ENCODE measurements around the gene DYRK3.
A peak's percentile ranks its signal among the peaks of the same experiment; 100 is the strongest.

Gene DYRK3

DNA sequence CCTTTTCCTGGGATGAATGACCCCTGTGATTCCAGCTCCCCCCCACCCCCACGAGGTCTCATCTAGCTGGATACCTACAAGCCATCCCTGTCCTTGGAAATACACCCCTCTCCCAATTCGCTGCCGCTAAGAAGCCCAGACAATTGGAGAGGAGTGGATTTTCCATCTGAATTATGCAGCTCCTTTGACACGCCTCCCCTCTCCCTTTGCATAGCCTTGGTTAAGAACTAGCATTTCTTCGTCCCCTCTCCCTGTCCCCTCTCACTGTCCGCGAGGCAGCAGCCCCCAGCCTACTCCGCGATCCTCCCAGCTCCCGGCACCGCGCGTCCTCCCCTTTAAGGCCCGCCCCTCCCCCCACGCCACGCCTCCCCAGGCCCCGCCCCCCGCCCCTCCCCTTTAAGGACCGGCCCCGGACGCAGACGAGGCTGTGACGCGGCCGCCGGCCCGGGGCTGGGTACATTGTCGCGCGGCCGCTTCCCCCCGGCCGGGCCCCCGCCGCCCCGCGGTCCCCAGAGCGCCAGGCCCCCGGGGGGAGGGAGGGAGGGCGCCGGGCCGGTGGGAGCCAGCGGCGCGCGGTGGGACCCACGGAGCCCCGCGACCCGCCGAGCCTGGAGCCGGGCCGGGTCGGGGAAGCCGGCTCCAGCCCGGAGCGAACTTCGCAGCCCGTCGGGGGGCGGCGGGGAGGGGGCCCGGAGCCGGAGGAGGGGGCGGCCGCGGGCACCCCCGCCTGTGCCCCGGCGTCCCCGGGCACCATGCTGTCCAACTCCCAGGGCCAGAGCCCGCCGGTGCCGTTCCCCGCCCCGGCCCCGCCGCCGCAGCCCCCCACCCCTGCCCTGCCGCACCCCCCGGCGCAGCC is 49.4 kb downstream of the DYRK3 start, which contains the start of gene MAPKAPK2:
MAPKAPK2 (plus strand) TSS at position 428 of the 856 bp plus-strand sequence; CDS start at position 753, 325 bp downstream.
- peak; percentile 90 for DNase-seq

DNA sequence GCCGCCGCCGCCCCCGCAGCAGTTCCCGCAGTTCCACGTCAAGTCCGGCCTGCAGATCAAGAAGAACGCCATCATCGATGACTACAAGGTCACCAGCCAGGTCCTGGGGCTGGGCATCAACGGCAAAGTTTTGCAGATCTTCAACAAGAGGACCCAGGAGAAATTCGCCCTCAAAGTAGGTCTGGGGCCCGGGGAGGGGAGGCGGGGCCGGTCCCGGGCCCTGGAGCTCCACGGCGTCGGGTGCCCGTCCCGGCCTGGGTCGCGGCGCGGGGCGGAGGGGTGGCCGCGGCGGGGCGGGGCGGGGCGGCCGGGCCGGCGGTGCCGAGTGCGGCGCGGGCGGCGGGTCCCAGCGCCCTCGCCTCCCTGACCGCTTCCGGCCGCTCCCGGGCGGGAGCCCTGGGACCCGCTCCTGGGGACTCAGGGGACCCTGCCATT is 50.0 kb downstream of the DYRK3 start:
- DNase-seq, result peak; percentile 65

DNA sequence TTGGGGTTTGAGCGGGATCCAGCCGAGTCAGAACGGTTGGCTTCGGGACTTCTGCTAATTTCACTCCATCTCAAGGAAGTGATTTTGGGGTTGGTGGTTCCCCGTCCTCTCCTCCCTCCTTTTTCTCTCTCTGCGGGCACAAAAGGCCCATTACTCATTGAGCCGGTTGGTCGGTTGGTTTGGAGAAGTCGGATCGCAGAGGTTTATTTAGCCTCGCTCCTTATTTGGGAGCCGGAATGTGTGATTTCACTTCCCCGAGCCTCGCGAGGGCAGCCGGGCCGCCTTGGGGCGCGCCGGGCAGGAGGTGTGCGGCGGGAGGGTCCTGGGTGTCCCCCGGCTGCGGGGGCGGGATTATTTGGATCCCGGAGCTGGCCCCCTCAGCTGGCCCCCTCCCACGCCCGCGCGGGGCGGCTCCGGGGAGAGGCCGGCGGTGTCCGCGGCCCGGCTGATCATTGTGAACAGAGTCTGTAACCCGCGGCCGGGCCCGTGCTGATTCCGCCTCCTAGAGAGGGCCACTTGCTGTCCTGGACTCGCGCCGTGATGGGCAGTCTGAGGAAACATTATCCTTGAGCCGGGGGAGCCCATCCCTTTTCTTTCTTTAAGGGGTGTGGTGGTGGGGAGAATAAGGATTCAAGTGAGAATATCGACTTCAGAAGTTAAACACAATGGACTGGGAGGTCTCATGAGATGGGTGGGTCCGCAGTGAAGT is 50.6 kb downstream of the DYRK3 start:
- peak; percentile 73 for DNase-seq

DNA sequence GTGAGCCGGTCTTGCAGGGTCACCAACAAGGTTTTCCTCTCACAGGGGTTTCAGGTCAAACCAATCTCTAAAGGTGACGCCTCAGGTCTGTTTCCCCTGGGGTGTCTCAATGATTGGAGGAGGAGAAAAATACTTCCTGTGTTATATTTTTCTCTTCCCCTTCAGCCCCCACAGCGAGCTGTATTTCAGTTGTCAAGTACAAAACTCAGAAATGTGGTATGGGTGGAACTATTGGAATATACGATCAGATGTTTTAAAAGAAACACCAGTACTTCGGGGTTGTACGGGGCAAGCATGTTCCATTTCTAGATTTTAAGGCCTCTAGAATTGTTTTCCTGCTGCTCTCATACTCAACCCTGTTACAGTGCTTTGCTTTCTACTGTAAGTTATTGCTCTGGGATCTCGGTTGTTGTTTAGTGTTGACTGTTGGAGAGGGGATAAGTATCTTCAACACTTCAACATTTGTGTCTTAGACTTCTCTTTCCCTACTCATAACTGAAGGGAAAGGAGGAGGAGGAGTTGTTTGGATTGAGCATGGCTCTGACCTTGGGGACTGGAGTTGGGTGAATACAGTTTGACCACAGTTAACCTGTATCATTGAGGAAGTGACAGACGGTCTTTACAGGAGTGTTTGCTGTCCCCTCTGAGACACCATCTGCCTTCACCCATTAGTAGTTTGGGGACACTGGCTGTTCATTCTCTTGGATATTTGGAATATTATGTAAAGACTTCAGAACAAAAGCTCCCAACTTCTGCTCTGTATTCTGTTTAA is 51.3 kb downstream of the DYRK3 start:
- no peak for DNase-seq

DNA sequence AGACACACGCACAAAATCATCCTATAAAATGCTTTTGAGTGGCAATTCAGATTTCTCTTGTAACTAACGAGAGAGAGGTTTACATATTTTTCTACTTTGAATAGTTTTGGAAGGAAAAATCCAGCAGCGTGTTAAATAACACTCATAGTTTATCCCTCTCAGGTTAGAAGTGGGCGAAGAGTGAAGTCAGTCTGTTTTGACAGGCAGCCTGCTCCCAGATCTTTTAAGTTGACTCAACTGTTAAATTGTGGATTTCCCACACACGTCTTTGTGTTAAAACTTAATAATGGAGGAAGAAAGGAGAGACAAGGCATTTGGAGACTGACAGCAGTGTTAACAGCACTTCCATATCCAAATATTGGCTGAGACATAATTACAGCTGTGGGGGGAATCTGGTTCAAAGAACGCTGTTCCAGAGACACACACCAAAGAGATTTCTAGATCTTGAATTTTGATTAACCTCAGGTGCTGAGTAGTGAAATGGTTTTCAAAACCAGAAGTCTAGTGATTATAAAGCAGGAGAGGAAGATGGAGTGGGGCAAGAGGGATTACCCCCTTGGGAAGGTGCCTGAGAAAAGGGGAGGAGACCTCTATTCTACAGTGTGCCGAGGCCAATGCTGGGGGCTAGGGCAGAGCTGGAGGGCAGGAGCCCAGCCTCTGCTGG is 52.0 kb downstream of the DYRK3 start:
- no peak for DNase-seq

DNA sequence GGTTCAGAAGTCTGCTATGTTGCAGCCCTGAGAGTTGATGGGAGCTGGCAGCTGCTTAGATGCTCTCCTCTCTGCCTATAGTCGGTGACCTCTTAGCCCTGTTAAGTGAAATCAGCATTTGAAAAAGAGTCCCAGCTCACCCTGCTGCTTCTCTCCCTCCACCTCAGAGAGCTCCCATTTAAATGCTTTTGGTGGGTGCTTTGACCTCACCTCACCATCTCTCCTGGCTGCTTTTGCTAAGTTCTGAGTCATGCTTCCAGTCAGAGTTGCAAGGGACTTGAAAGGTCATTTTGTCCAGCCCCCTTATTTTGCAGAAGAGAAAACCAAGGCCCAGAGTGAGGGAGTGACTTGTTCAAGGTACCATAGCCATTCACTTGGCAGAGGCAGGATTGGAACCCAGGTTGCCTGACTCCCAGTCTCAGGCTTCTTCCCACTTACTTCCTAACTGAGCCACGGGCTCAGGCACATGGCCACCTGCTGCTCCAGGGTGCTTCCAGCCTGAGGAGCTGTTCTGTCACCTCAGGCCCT is 52.6 kb downstream of the DYRK3 start:
- no peak for DNase-seq

DNA sequence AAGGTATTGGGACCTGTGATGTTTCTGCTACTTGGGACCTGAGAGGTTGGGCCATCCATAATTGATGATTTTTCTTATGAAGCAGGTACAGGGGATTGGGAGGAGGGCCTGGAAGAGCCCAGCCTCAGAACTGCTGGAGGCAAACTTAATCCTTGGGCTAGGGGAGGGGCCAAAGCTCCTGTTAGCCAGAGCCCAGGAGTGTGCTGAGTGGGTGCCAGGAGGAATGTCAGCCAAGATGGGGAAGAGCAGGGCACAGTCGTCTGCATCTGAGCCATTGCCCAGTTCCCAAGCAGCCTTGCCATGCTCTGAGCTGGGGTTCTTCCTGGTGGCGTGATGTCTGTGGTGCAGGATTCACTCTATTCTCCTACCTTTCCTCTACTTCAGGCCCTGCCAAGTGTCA is 55.2 kb downstream of the DYRK3 start:
- DNase-seq, result no peak

DNA sequence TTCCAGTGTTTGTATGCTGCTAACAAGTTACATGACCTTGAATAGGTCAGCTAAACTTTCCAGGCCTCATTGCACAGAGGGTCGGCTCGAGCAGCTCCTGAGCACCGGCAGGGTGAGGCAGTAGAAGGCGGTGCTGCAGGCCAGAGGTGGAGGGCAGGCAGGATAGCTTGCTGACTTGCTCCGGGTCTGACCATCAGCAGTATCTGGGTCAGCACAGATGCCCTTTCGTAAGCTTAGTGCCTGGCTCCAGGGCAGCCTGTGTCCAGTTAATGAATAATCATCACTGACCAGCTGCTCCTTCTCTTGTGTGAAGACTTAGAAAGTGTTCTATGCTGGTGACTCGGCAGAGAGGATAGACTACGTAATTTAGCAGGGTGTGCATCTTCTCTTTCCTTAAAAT is 56.3 kb downstream of the DYRK3 start:
- no peak for DNase-seq

DNA sequence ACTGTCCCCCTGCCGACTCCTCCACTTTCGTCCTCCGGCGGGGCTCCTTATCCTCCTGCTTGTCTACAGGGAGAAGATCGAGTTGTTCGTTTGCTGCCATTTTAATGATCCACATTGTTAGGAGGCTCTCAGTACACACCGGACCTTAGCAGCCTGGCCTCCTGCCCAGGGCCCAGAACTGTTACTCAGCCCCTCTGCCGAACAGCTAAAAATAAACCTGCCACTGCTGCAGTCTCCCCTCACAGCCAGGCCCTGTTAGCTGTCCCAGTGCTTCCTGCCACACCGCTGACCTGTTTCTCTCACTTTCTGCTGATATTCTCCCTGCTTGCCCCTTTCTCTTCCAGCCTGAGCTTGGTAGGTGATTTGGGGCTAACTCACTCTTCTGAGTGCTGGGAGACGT is 57.7 kb downstream of the DYRK3 start:
- DNase-seq, result peak; percentile 76

DNA sequence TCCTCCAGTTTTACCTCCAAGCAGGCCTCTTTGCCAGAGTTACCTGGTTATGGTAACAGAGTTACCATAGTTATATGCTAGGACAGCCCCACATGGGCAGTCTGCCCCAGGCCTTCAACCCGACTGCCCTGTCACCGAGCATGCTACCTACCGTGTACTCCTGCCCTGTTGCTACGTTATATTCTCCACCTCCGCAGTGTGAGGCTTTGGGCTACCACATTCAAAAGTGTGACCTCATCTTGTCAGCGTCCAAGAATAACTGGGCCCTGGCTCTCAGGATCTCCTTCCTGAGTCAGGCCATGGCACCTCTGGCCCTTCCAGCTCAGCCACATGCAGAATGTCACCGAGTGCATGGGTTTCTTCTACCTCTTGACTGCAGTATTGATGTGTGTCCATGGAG is 58.3 kb downstream of the DYRK3 start:
- DNase-seq, result no peak

DNA sequence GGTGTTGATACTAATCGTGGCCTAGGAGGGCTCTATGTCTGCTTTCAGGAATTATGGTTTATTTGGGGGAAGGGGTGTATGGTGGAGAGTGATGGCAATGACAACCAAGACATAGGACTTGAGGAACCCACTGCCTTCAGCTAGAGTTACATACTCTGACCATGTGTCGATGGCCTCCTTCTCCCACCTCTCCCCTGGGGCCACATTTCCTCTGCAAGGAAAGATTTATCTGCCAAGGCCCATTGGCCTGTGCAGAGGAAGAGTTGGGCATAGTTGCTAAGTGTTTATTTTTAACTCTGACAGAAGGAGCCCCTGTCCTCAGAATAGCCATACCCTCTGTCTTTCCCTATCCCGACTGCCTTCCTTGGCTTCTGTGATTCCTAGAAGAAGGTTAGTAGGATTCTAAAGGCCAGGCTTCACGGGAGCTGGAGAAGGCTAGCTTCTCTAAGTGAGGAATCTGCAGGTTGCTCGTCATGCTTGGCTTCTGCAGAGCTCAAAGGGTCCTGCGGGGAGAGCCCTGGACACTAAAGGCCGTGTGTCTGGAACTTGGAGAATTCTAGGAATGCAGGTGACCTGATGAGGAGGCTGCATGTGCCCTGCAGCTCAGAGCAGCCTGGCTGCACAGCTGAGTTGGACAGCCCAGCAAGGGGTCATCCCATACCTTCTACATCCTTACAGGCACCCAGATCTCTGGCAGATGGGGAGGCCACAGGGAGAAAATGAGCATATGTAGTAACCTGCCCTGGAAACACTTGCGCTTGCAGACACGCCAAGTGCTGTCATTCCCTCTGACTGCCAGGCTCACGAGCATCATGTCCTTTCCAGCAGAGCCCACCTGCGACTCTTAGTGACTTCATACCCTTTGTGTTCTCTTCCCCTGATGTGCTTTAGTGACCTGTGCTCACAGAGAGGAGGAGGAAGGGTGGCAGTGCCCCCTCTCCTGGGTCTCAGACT is 59.1 kb downstream of the DYRK3 start:
- no peak for DNase-seq

DNA sequence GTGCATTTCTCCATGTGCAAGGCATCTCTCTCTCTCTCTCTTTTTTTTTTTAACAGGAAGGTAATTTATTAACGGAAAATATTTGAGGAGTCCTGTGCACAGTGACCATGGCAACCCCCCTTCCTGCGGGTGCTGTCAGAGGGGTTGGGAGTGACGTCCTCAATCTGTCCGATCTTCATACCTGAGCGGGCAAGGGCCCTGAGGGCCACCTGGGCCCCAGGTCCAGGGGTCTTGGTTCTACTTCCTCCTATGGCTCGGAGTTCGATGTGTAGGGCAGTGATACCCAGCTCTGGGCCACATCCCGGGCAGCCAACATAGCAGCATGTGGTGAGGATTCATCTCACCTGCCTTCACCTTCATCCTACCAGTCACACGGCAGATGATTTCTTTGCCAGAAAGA is 60.4 kb downstream of the DYRK3 start:
- DNase-seq, result no peak

DNA sequence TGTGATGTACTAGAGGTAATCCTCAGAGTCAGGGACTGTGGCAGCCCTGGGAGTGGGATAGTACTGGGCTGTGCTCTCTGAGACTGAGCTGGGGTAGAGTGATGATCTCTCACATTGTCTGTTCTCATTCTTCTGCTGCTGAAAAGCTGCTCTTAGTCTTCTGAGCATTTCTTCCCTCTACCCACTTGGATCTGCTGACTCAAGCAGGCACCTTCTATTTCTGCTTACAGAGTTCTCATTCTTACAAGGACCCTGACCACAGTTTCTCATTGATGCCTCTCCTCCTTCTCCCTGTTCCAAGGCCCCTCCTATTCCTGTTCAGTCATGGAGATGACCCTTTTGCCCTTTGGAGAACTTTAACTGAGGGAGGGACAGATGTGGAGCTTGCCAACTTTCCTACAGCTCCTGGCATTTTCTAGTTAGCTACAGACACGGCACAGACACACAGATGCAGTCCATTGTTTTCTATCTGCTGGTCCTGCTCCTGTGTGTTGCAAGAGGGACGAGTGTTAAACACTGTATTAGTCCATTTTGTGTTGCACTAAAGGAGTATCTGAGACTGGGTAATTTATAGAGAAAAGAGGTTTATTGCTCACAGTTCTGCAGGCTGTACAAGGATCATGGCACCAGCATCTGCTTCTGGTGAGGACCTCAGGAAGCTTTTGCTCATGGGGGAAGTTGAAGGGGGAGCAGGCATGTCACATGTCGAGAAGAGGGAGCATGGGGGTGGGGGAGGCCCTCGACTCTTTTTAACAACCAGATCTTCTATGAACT is 61.7 kb downstream of the DYRK3 start:
- DNase-seq, result no peak

DNA sequence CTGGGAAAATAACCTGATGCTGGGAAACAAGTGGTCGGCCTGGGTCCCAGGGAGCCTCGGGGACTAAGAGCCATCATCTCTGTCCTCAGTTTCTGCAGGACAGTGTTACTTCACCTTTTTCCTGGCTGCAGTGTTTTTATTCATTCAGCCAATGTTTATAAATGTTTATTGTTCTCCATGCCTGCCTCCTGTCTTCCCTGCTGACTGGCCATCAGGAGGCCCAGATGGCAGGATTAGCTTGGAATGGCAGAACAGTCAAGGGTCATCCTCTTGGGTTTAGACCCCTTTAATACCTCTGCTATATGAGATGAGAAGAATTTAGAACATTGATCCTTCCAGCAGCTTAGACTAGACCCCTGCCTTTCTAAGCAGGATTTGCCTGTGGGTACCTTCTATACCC is 62.7 kb downstream of the DYRK3 start:
- DNase-seq, result no peak

All from right hindlimb (tissue), 1 donor.